ENCODE results near the gene SH2D1A.

SH2D1A gene

GRCh38 chrX:124348182-124348581 is 1.8 kb downstream of the SH2D1A start:
- no peak for TF ChIP-seq CTCF (conservative IDR thresholded peaks at IDR 0.05; ENCODE audit: low read depth)
- CTCF ChIA-PET, result no interaction called here
- no peak overlapping the region for H3K27ac ChIP-seq
- no peak for DNase-seq (ENCODE audit: low spot score)
- POLR2A ChIA-PET (ENCODE audit: low non-redundant PET), result no interaction called here

GRCh38 chrX:124348885-124349453 is 2.6 kb downstream of the SH2D1A start:
- no peak for TF ChIP-seq CTCF (conservative IDR thresholded peaks at IDR 0.05; ENCODE audit: low read depth)
- DNase-seq (ENCODE audit: low spot score), result no peak
- H3K27ac ChIP-seq, result no peak overlapping the region
- ChIA-PET POLR2A (ENCODE audit: low non-redundant PET) (no interaction called here), CTCF (no interaction called here)

- ChIA-PET CTCF (no interaction called here), POLR2A (ENCODE audit: low non-redundant PET) (no interaction called here)
- no peak for DNase-seq (ENCODE audit: low spot score)
- no peak for TF ChIP-seq CTCF (conservative IDR thresholded peaks at IDR 0.05; ENCODE audit: low read depth)
- no peak overlapping the region for H3K27ac ChIP-seq
Measured at GRCh38 chrX:124354648-124355047, 8.3 kb downstream of the SH2D1A start.

GRCh38 chrX:124358800-124359383 is 12.5 kb downstream of the SH2D1A start:
- DNase-seq (ENCODE audit: low spot score), result no peak
- no peak overlapping the region for H3K27ac ChIP-seq
- TF ChIP-seq CTCF (conservative IDR thresholded peaks at IDR 0.05; ENCODE audit: low read depth), result no peak
- CTCF ChIA-PET, result no interaction called here
- POLR2A ChIA-PET (ENCODE audit: low non-redundant PET), result no interaction called here

- TF ChIP-seq CTCF (conservative IDR thresholded peaks at IDR 0.05; ENCODE audit: low read depth), result no peak
- H3K27ac ChIP-seq, result no peak overlapping the region
- ChIA-PET POLR2A (ENCODE audit: low non-redundant PET) (no interaction called here), CTCF (no interaction called here)
- no peak for DNase-seq (ENCODE audit: low spot score)
Measured at GRCh38 chrX:124362072-124362471, 15.7 kb downstream of the SH2D1A start.

- POLR2A ChIA-PET (ENCODE audit: low non-redundant PET), result no interaction called here
- CTCF ChIA-PET, result interaction anchor here (0.7 kb wide), 1 partner anchor 1194 kb away, joined by 3 read pairs; no protein-coding TSS in a partner anchor
- no peak for TF ChIP-seq CTCF (conservative IDR thresholded peaks at IDR 0.05; ENCODE audit: low read depth)
- no peak overlapping the region for H3K27ac ChIP-seq
- DNase-seq (ENCODE audit: low spot score), result no peak
Measured at GRCh38 chrX:124362761-124363160, 16.4 kb downstream of the SH2D1A start.

Data from RWPE1 (cell line).